ENCODE results near the gene RBM20. TPM values are rescaled to one million over a fixed set of nuclear protein-coding genes. Genes with fewer than 3 reads are reported as not detected.
A peak's percentile ranks its signal among the peaks of the same experiment; 100 is the strongest.

The RBM20 gene
- total RNA-seq, 1 donor from 2014 or later = 0.58 TPM

DNA sequence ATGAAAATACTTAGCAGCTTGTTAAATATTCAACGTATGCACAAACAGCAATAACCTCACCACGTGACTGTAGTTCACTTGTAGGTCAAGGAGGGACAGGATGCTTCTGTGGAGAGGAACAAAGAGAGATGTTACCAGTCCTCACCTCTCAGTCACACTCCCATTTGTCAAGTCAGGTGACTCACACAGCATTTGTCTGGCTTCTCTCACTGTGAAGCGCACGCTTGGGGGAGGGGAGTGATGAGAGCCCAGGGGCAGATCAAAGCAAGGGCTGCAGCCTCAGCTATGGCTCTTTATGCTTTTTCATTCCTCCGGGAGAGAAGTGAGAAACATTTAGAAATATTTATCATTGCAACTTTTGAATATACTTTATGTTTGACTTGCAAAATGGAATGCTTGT lies 2.9 kb upstream of the RBM20 start:
- no peak for DNase-seq (ENCODE audit: low read depth, low spot score)
- TF ChIP-seq, protein P1, sequence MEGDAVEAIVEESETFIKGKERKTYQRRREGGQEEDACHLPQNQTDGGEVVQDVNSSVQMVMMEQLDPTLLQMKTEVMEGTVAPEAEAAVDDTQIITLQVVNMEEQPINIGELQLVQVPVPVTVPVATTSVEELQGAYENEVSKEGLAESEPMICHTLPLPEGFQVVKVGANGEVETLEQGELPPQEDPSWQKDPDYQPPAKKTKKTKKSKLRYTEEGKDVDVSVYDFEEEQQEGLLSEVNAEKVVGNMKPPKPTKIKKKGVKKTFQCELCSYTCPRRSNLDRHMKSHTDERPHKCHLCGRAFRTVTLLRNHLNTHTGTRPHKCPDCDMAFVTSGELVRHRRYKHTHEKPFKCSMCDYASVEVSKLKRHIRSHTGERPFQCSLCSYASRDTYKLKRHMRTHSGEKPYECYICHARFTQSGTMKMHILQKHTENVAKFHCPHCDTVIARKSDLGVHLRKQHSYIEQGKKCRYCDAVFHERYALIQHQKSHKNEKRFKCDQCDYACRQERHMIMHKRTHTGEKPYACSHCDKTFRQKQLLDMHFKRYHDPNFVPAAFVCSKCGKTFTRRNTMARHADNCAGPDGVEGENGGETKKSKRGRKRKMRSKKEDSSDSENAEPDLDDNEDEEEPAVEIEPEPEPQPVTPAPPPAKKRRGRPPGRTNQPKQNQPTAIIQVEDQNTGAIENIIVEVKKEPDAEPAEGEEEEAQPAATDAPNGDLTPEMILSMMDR (conservative IDR thresholded peaks at IDR 0.05) = no peak
- no peak overlapping the region for H3K27ac Mint-ChIP-seq (ENCODE audit: unreplicated experiment)
- peaks cover 72% of the 10 kb centered on the region for H3K27me3 Mint-ChIP-seq (ENCODE audit: low read depth)
- H3K4me1 Mint-ChIP-seq = peaks cover 45% of the 10 kb centered on the region
- no peaks in the 10 kb centered on the region for H3K36me3 Mint-ChIP-seq (ENCODE audit: low read depth)
- no peaks in the 10 kb centered on the region for H3K9me3 Mint-ChIP-seq
- H3K4me3 Mint-ChIP-seq = peak overlapping the region; percentile 58

GRCh38 chr10:110642204-110643034 lies 1.7 kb upstream of the RBM20 start:
- H3K4me1 Mint-ChIP-seq = peaks cover 41% of the 10 kb centered on the region
- H3K27me3 Mint-ChIP-seq (ENCODE audit: low read depth) = peaks cover 80% of the 10 kb centered on the region
- TF ChIP-seq, protein P1 (conservative IDR thresholded peaks at IDR 0.05) = no peak
- H3K27ac Mint-ChIP-seq (ENCODE audit: unreplicated experiment) = no peak overlapping the region
- H3K9me3 Mint-ChIP-seq = no peaks in the 10 kb centered on the region
- no peak for DNase-seq (ENCODE audit: low read depth, low spot score)
- no peaks in the 10 kb centered on the region for H3K36me3 Mint-ChIP-seq (ENCODE audit: low read depth)
- H3K4me3 Mint-ChIP-seq = peak overlapping the region; percentile 91

DNA sequence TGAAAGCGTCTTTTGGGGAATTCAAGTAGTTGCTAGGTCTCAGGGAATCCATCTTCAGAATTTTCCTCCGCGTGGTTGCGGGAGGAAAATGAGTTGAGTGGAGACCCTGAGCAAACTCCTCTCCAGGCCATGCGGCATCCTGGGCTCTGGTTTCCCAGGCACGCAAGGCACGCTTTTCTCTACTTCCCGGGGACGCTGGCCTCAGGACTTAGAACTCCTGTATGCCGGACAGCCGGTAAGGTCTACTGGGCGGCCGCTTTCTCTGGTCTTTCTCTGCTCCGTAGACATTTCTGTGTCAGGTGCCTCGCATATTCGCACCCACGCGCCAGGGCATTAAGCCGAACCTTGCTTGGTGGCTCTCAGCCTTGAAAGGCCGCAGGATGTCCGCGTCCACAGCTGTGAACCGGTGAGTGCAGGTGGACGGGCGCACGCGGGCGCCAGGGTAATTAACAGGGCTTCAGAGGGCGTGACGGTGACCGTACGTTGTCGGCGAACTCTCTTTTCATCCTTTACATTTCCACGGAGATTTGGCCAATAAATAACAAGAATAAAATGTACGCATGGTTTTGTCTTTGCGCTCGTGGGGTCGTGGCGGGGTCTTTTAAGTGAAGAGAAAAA lies 992 bp upstream of the RBM20 start:
- DNase-seq (ENCODE audit: low read depth, low spot score) = no peak
- no peak overlapping the region for H3K27ac Mint-ChIP-seq (ENCODE audit: unreplicated experiment)
- no peaks in the 10 kb centered on the region for H3K36me3 Mint-ChIP-seq (ENCODE audit: low read depth)
- H3K4me1 Mint-ChIP-seq = peaks cover 36% of the 10 kb centered on the region
- H3K9me3 Mint-ChIP-seq = no peaks in the 10 kb centered on the region
- peaks cover 77% of the 10 kb centered on the region for H3K27me3 Mint-ChIP-seq (ENCODE audit: low read depth)
- peak overlapping the region; percentile 91 for H3K4me3 Mint-ChIP-seq
- TF ChIP-seq, protein P1 (conservative IDR thresholded peaks at IDR 0.05) = no peak

DNA sequence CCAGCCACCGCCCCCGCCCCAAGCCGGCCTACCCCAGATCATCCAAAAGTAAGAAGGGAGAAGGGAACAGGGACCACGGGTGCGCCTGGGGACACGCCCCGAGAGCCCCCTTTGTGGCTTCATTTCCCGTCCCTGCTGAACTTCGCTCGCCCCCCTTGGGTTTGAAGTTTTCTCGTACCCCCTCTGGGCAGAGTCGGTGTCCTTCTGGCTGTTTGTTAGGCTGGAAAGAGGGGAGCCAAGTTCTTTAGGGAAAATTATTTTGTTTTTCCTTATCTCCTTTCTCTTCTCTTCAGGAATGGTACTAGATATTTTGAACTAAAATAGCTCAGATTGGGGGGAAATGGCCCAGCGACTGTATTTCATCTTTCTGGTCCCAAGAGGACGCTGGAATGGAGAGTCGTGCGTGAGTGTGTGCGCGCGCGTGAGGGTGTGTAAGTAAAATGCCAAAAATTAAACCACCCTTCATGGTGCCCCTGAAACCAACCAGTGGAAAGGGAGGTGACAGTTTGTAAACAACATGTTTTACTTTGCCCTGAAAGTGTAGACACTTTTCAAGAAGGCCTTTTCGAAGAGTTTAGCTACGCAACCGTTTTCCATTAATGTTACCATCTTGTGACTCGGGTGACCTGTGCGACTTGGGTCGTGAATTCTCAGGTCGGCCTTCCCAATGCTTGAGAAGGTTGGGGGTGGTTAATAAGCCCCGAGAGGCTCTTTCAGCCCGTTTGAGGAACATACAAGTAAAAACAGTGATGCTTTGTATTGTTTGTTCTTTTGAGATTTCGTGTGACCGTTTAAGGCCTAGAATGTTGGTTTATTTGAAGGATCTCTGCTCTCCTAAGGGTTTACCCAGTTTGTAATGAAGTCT lies 694 bp downstream of the RBM20 start:
- TF ChIP-seq, protein P1 (conservative IDR thresholded peaks at IDR 0.05) = no peak
- peak overlapping the region; percentile 88 for H3K4me3 Mint-ChIP-seq
- DNase-seq (ENCODE audit: low read depth, low spot score) = no peak
- no peaks in the 10 kb centered on the region for H3K36me3 Mint-ChIP-seq (ENCODE audit: low read depth)
- peaks cover 36% of the 10 kb centered on the region for H3K4me1 Mint-ChIP-seq
- peaks cover 84% of the 10 kb centered on the region for H3K27me3 Mint-ChIP-seq (ENCODE audit: low read depth)
- H3K9me3 Mint-ChIP-seq = no peaks in the 10 kb centered on the region
- no peak overlapping the region for H3K27ac Mint-ChIP-seq (ENCODE audit: unreplicated experiment)

DNA sequence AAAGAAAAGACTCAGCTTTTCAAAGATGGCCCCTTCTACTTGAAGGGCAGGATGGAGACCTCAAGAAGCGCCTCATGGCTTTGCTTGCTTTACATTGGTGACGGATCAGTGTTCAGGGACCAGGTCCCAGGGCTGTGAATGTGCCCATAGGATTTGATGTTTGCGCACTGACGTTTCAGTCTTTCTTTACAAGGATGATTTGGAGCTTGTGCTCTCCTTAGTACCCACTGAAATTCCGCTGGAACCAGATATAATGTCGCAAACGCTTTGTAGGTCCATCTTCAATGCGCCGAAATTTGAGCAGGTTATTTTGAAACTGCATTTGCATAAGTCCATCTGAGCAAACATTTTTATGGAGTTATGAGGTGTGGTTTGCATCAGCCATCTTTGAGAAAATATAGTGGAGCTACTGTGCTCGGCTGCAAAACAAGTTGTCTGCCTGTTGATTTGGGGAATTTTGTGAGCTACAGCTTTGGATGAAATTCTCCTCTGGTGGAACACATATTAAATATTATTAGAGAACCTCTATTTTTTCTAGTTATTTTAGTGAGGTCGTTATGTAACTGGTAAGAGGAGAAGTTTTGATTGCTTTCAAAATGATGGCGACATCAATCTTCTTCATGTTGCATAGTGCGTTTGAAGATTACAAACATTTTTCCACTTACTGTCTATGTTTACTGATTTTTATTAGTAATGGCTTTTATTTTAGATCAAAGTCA lies 2.4 kb downstream of the RBM20 start:
- H3K4me3 Mint-ChIP-seq = peak overlapping the region; percentile 31

More for the DNA sequence above, 2.4 kb downstream of the RBM20 start:
- TF ChIP-seq, protein P1 (conservative IDR thresholded peaks at IDR 0.05) = no peak
- no peak for DNase-seq (ENCODE audit: low read depth, low spot score)
- Mint-ChIP-seq H3K9me3 (no peaks in the 10 kb centered on the region), H3K4me1 (peaks cover 26% of the 10 kb centered on the region), H3K27ac (ENCODE audit: unreplicated experiment) (no peak overlapping the region), H3K27me3 (ENCODE audit: low read depth) (peaks cover 82% of the 10 kb centered on the region), H3K36me3 (ENCODE audit: low read depth) (no peaks in the 10 kb centered on the region)
